IMR-90 (cell line): Measurements from ENCODE around the gene SLC44A1. TPM values are rescaled to one million over a fixed set of nuclear protein-coding genes. Genes with fewer than 3 reads are reported as not detected.

Experiments used
- ATAC-seq: fragments of 200-7000 bp; cut with Tn5 transposase; 2 replicates; pipeline ENCODE4 v1.9.1; 2020; ENCODE audit warnings: low read depth, mild to moderate bottlenecking, moderate library complexity
- BruUV-seq: library from RNA; stranded (reverse); fragments of 400-500 nt; replicated peaks from 2 replicates; lab custom pipeline; 2021; lab: Mats Ljungman, UMichigan
- CTCF ChIA-PET: fragments of 300-600 bp; formaldehyde crosslinking; extraction: SDS; loops from one replicate; lab custom pipeline; 2021; ENCODE audit warnings: antibody characterized with exemption; lab: Yijun Ruan, JAX
- POLR2A ChIA-PET: fragments of 300-600 bp; sonication (Branson Sonifier 250); formaldehyde crosslinking; loops from one replicate; lab custom pipeline; 2022; ENCODE audit warnings: antibody characterized with exemption; ENCODE audit not compliant: unreplicated experiment; lab: Charles Lee
- DNase-seq: peaks from one replicate; pipeline ENCODE4 v3.0.0; 2013
- H2AFZ ChIP-seq: replicated peaks from 2 replicates; pipeline ENCODE3; 2013; ENCODE audit warnings: low read length, mild to moderate bottlenecking; ENCODE audit not compliant: poor library complexity
- H2AK5ac ChIP-seq: 2 replicates; pipeline ENCODE4 v1.6.1; 2013; ENCODE audit warnings: low read depth, low read length, inconsistent platforms
- H2AK9ac ChIP-seq: replicated peaks from 2 replicates; pipeline ENCODE3; 2013; ENCODE audit warnings: mild to moderate bottlenecking, low read depth, low read length, moderate library complexity; ENCODE audit not compliant: poor library complexity
- H2BK120ac ChIP-seq: 2 replicates; pipeline ENCODE4 v1.6.1; 2013; ENCODE audit warnings: low read depth, low read length, inconsistent platforms
- H2BK15ac ChIP-seq: 3 replicates; pipeline ENCODE4 v1.6.1; 2013; ENCODE audit warnings: low read depth, low read length, inconsistent platforms
- H2BK20ac ChIP-seq: 2 replicates; pipeline ENCODE4 v1.6.1; 2013; ENCODE audit warnings: low read depth, mild to moderate bottlenecking, inconsistent platforms, low read length, moderate library complexity
- H2BK5ac ChIP-seq: 2 replicates; pipeline ENCODE4 v1.6.1; 2013; ENCODE audit warnings: mild to moderate bottlenecking, low read depth, low read length, inconsistent platforms; ENCODE audit not compliant: poor library complexity, severe bottlenecking
- H3K14ac ChIP-seq: replicated peaks from 2 replicates; pipeline ENCODE4 v1.6.1; 2013; ENCODE audit warnings: low read depth, low read length, inconsistent platforms
- H3K18ac ChIP-seq: 2 replicates; pipeline ENCODE4 v1.6.1; 2013; ENCODE audit warnings: low read depth, low read length, control low read depth
- H3K23ac ChIP-seq: 2 replicates; pipeline ENCODE4 v1.6.1; 2013; ENCODE audit warnings: low read depth, low read length, inconsistent platforms
- H3K27ac ChIP-seq: 2 replicates; pipeline ENCODE4 v1.5.1; 2013; ENCODE audit warnings: mild to moderate bottlenecking, control low read depth, low read length; ENCODE audit not compliant: insufficient read depth
- H3K27me3 ChIP-seq: 2 replicates; pipeline ENCODE4 v1.6.1; 2013; ENCODE audit warnings: low read length; ENCODE audit not compliant: control insufficient read depth, insufficient read depth
- H3K36me3 ChIP-seq: 2 replicates; pipeline ENCODE4 v1.6.1; 2013; ENCODE audit warnings: low read length, mixed read lengths; ENCODE audit not compliant: control insufficient read depth, insufficient read depth
- H3K4ac ChIP-seq: 2 replicates; pipeline ENCODE4 v1.6.1; 2013; ENCODE audit warnings: low read depth, low read length, inconsistent platforms
- H3K4me1 ChIP-seq: 2 replicates; pipeline ENCODE4 v1.6.1; 2013; ENCODE audit warnings: low read length, mixed read lengths; ENCODE audit not compliant: control insufficient read depth, insufficient read depth
- H3K4me2 ChIP-seq: 2 replicates; pipeline ENCODE4 v1.6.1; 2013; ENCODE audit warnings: low read depth, mild to moderate bottlenecking, control low read depth, low read length, moderate library complexity
- H3K4me3 ChIP-seq: 2 replicates; pipeline ENCODE4 v1.5.1; 2013; ENCODE audit warnings: low read depth, mild to moderate bottlenecking, control low read depth, low read length, moderate library complexity; ENCODE audit not compliant: insufficient read depth
- H3K56ac ChIP-seq: 2 replicates; pipeline ENCODE4 v1.6.1; 2013; ENCODE audit warnings: low read length, inconsistent platforms; ENCODE audit not compliant: insufficient read depth; ENCODE audit errors: extremely low read depth
- H3K79me1 ChIP-seq, 2 experiments: 2 replicates each; pipeline ENCODE4 v1.6.1; 2013; ENCODE audit warnings: low read length in 2 of 2, inconsistent platforms in 1 of 2, low read depth in 1 of 2
- H3K9ac ChIP-seq: 2 replicates; pipeline ENCODE4 v1.6.1; 2013; ENCODE audit warnings: low read depth, low read length, control low read depth
- H3K9me1 ChIP-seq: 2 replicates; pipeline ENCODE4 v1.6.1; 2013; ENCODE audit warnings: low read length, inconsistent platforms; ENCODE audit not compliant: insufficient read depth
- H3K9me3 ChIP-seq: 2 replicates; pipeline ENCODE4 v1.6.1; 2013; ENCODE audit warnings: low read length; ENCODE audit not compliant: control insufficient read depth, insufficient read depth
- H4K20me1 ChIP-seq: 2 replicates; pipeline ENCODE4 v1.6.1; 2013; ENCODE audit warnings: low read length, inconsistent platforms; ENCODE audit not compliant: insufficient read depth
- H4K5ac ChIP-seq: 2 replicates; pipeline ENCODE4 v1.6.1; 2013; ENCODE audit warnings: mild to moderate bottlenecking, low read depth, low read length, control low read depth
- H4K8ac ChIP-seq, 2 experiments: 2 replicates each; pipeline ENCODE4 v1.6.1; 2013; ENCODE audit warnings: low read depth in 2 of 2, low read length in 2 of 2, control low read depth in 1 of 2, inconsistent platforms in 1 of 2
- H4K91ac ChIP-seq: 2 replicates; pipeline ENCODE4 v1.6.1; 2013; ENCODE audit warnings: low read depth, low read length, inconsistent platforms; ENCODE audit not compliant: insufficient read depth
- CEBPB ChIP-seq: IDR thresholded peaks from 2 replicates; pipeline ENCODE4 v1.6.1; 2012; ENCODE audit warnings: low read depth, low read length, improper control_type of control experiment
- RFX5 ChIP-seq: IDR thresholded peaks from 2 replicates; pipeline ENCODE4 v1.8.0; 2012; ENCODE audit warnings: low read depth, mild to moderate bottlenecking, low read length, moderate library complexity
- WGBS, 2 experiments: methylation state at CpG; one replicate each; pipeline versions ENCODE4 v1.1.5 to v1.1.7; 2013; ENCODE audit warnings: missing lambda C conversion rate in 2 of 2; ENCODE audit not compliant: insufficient read length in 1 of 2; ENCODE audit errors: extremely low coverage in 2 of 2; 5-methylcytosine and 5-hydroxymethylcytosine counted together
- dilution Hi-C: fragments of 300-500 bp; cut with HindIII; formaldehyde crosslinking; loops from one replicate; pipeline ENCODE4 v1.14.3; 2018; ENCODE audit warnings: low sequenced_read_pairs; ENCODE audit not compliant: unreplicated experiment
- in situ Hi-C: fragments of 300-500 bp; cut with MboI; formaldehyde crosslinking; loops from 3 replicates; pipeline ENCODE4 v1.14.3; 2019; ENCODE audit warnings: low sequenced_read_pairs, inconsistent platforms, mixed read lengths
- intact Hi-C: fragments of 100-400 bp; cut with micrococcal nuclease; formaldehyde crosslinking; loops from 2 replicates; pipeline ENCODE4 v1.10.0; 2022
- polyA plus RNA-seq, 3 experiments: library from polyadenylated mRNA; depleted of rRNA; stranded (reverse); fragments of >200 nt; gene quantifications; 2 replicates each; pipeline ENCODE4 v1.2.3, GENCODE V29; 2012; ENCODE audit warnings: low replicate concordance in 1 of 3
- total RNA-seq: library from RNA; depleted of rRNA; stranded (reverse); fragments of >200 nt; gene quantifications from 2 replicates; pipeline ENCODE4 v1.2.3, GENCODE V29; 2012

SLC44A1 gene
- total and polyA plus RNA-seq, 2 of the 4 experiments (the other 2 are of a cell fraction), result 5.2 to 21.7 TPM

- WGBS, 2 experiments, result 88% methylated on average over 1 of the region's 2 CpGs; no CpG with 5 or more reads in 1 of the 2 experiments
- DNase-seq (peak; percentile 94), ATAC-seq (peak; percentile 93)
- Histone ChIP-seq H3K14ac (peak overlapping the region; percentile 64; the same call in 1 of the 2 replicates), H4K8ac (peak overlapping the region; percentile 23 to 66; a peak in 1 of 4 replicates), H4K91ac (no peak overlapping the region; the same call in 1 of the 2 replicates), H4K5ac (peak overlapping the region; percentile 89), H2BK5ac (peak overlapping the region; percentile 40), H3K27me3 (no peaks in the 10 kb centered on the region), H3K23ac (no peak overlapping the region), H3K36me3 (no peaks in the 10 kb centered on the region), H3K4me1 (peaks cover 9% of the 10 kb centered on the region), H3K18ac (peak overlapping the region; percentile 89), H3K4me3 (no peak overlapping the region), H3K9me3 (no peaks in the 10 kb centered on the region), H2BK20ac (peak overlapping the region; percentile 35; the same call in 1 of the 2 replicates), H3K27ac (peak overlapping the region; percentile 86; the same call in 1 of the 2 replicates), H3K9me1 (no peaks in the 10 kb centered on the region), H2BK120ac (peak overlapping the region; percentile 78; the same call in 1 of the 2 replicates), H2AK5ac (no peak overlapping the region), H2BK15ac (peak overlapping the region; percentile 49; the same call in 1 of the 3 replicates), H3K56ac (no peak overlapping the region), H4K20me1 (no peaks in the 10 kb centered on the region), H2AFZ (peak overlapping the region; percentile 71), H3K4ac (peak overlapping the region; percentile 44), H3K79me1 (no peaks in the 10 kb centered on the region), H3K4me2 (peak overlapping the region; percentile 65; the same call in 1 of the 2 replicates), H3K9ac (no peak overlapping the region), H2AK9ac (no peak overlapping the region)
- intact Hi-C loops, result no loop called here
- dilution Hi-C loops, result no loop called here
- in situ Hi-C loops, result no loop called here
- TF ChIP-seq CEBPB (peak; percentile 94), RFX5 (no peak)
- ChIA-PET CTCF (interaction anchor here (1.0 kb wide), 1 partner anchor 184 kb away, joined by 3 read pairs; no protein-coding TSS in a partner anchor), POLR2A (interaction anchor here (0.6 kb wide), 1 partner anchor 326 kb away, joined by 5 read pairs; no protein-coding TSS in a partner anchor)
- BruUV-seq, result no TSS peak
Measured at GRCh38 chr9:105205787-105206495, 38.5 kb upstream of the SLC44A1 start.
